MM.1S (cell line): ENCODE measurements around the gene P2RX6.

Experiments used
- EZH2 ChIP-seq: fragments of 300-600 bp; sonication (generic); optimal IDR thresholded peaks from 2 replicates; pipeline ENCODE3; 2017; ENCODE audit warnings: low read depth, mild to moderate bottlenecking, antibody characterized with exemption, low read length, mixed read lengths
- EZH2phosphoT487 ChIP-seq: fragments of 300-600 bp; sonication (generic); IDR thresholded peaks from 2 replicates; pipeline ENCODE4 v1.6.1; 2018; ENCODE audit warnings: antibody characterized with exemption, low read length
- TF ChIP-seq, protein P1 (sequence below): fragments of 300-600 bp; sonication (generic); IDR thresholded peaks from 2 replicates; pipeline ENCODE4 v1.5.1; 2016; ENCODE audit warnings: antibody characterized with exemption, low read length, mixed read lengths

DNA sequence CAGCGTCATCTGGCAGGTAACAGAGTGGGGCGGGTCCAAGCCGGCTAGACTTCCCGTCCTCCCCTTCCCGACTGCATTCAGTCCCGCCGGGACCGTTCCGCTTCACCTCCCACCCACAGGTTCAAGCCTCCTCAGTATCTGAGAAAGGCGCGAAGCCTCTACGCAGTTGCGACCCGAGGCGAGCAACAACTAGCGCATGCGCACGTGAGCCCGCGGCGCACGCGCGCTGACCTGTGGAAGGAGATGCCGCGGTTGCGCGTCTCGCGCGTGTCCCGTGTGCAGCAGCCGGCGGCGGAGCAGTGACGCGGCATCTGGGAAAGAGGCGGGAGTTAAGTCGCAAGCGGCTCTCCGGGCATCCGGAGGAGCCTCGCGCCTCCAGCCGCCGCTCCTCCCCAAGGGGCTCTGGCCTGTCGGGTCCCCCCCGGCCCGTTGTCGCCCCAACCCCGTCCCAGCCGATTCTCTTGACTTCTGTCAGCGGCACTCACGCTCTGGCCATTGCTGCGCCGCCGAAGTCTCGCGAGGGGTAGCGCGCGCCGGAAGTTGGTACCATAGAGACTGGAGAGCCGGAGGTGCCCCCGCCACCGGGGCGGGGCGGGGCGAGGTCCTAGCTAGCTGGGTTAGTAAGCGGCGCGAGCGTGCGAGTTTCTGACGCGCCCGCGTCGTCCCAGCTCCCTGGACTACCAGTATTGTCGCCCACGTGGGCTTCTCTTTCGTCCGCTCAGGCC is 13.2 kb upstream of the P2RX6 start, which contains the start of gene THAP7:
- TF ChIP-seq EZH2phosphoT487 = no peak
- TF ChIP-seq, protein P1, sequence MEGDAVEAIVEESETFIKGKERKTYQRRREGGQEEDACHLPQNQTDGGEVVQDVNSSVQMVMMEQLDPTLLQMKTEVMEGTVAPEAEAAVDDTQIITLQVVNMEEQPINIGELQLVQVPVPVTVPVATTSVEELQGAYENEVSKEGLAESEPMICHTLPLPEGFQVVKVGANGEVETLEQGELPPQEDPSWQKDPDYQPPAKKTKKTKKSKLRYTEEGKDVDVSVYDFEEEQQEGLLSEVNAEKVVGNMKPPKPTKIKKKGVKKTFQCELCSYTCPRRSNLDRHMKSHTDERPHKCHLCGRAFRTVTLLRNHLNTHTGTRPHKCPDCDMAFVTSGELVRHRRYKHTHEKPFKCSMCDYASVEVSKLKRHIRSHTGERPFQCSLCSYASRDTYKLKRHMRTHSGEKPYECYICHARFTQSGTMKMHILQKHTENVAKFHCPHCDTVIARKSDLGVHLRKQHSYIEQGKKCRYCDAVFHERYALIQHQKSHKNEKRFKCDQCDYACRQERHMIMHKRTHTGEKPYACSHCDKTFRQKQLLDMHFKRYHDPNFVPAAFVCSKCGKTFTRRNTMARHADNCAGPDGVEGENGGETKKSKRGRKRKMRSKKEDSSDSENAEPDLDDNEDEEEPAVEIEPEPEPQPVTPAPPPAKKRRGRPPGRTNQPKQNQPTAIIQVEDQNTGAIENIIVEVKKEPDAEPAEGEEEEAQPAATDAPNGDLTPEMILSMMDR = no peak
- TF ChIP-seq EZH2 = no peak
